Astrocyte (in vitro differentiated cells and primary cell): ENCODE measurements around the gene PRPF4. TPM values are rescaled to one million over a fixed set of nuclear protein-coding genes. Genes with fewer than 3 reads are reported as not detected.

Experiments used
- DNase-seq: peaks from one replicate; pipeline ENCODE4 v3.0.0-alpha.2; 2010; ENCODE audit warnings: low read depth
- FAIRE-seq: peaks from 2 replicates; lab custom pipeline; 2011; peaks lifted over from hg19 to GRCh38; lab: Jason Lieb, UNC
- H2AFZ ChIP-seq: 2 replicates; pipeline ENCODE4 v1.6.0; 2012; ENCODE audit warnings: low read depth, low read length, inconsistent platforms
- H3K27ac ChIP-seq: 2 replicates; pipeline ENCODE4 v1.5.1; 2011; ENCODE audit warnings: low read depth, low read length, inconsistent platforms
- H3K27me3 ChIP-seq: 2 replicates; pipeline ENCODE4 v1.6.0; 2011; ENCODE audit warnings: low read length, inconsistent platforms; ENCODE audit not compliant: insufficient read depth
- H3K36me3 ChIP-seq: 2 replicates; pipeline ENCODE4 v1.5.1; 2011; ENCODE audit warnings: low read length, inconsistent platforms; ENCODE audit not compliant: insufficient read depth
- H3K4me1 ChIP-seq: 2 replicates; pipeline ENCODE4 v1.5.1; 2011; ENCODE audit warnings: low read length, inconsistent platforms; ENCODE audit not compliant: insufficient read depth
- H3K4me2 ChIP-seq: 2 replicates; pipeline ENCODE4 v1.6.0; 2012; ENCODE audit warnings: low read length, inconsistent platforms
- H3K4me3 ChIP-seq: 2 replicates; pipeline ENCODE4 v1.5.1; 2011; ENCODE audit warnings: low read depth, mild to moderate bottlenecking, low read length, inconsistent platforms; ENCODE audit not compliant: insufficient read depth
- H3K79me2 ChIP-seq: 2 replicates; pipeline ENCODE4 v1.6.0; 2012; ENCODE audit warnings: mild to moderate bottlenecking, low read length, inconsistent platforms; ENCODE audit not compliant: insufficient read depth
- H3K9ac ChIP-seq: 2 replicates; pipeline ENCODE4 v1.6.0; 2012; ENCODE audit warnings: mild to moderate bottlenecking, low read length, inconsistent platforms
- H3K9me3 ChIP-seq: 2 replicates; pipeline ENCODE4 v1.5.1; 2012; ENCODE audit warnings: low read depth, mild to moderate bottlenecking, low read length, inconsistent platforms; ENCODE audit not compliant: insufficient read depth
- H4K20me1 ChIP-seq: 2 replicates; pipeline ENCODE4 v1.6.0; 2012; ENCODE audit warnings: low read length, inconsistent platforms; ENCODE audit not compliant: insufficient read depth
- H3K27ac Mint-ChIP-seq: one replicate; pipeline ENCODE4 v1.8.0; 2021; ENCODE audit warnings: mild to moderate bottlenecking, mixed read lengths; ENCODE audit not compliant: unreplicated experiment
- H3K27me3 Mint-ChIP-seq: one replicate; pipeline ENCODE4 v1.8.0; 2021; ENCODE audit warnings: low read depth, mixed read lengths; ENCODE audit not compliant: unreplicated experiment
- H3K36me3 Mint-ChIP-seq: one replicate; pipeline ENCODE4 v1.8.0; 2021; ENCODE audit warnings: low read depth, mixed read lengths; ENCODE audit not compliant: unreplicated experiment
- H3K4me1 Mint-ChIP-seq: one replicate; pipeline ENCODE4 v1.8.0; 2021; ENCODE audit warnings: low read depth, mixed read lengths; ENCODE audit not compliant: unreplicated experiment
- H3K4me3 Mint-ChIP-seq: one replicate; pipeline ENCODE4 v1.8.0; 2021; ENCODE audit warnings: mild to moderate bottlenecking, moderate library complexity, mixed read lengths; ENCODE audit not compliant: unreplicated experiment
- H3K9me3 Mint-ChIP-seq: one replicate; pipeline ENCODE4 v1.8.0; 2021; ENCODE audit warnings: mild to moderate bottlenecking, mixed read lengths; ENCODE audit not compliant: unreplicated experiment
- EZH2 ChIP-seq: IDR thresholded peaks from 2 replicates; pipeline ENCODE4 v1.6.1; 2012; ENCODE audit warnings: mild to moderate bottlenecking, low read length, inconsistent platforms; ENCODE audit not compliant: insufficient read depth
- total RNA-seq: library from RNA; stranded (reverse); gene quantifications from 2 replicates; pipeline ENCODE4 v1.2.1, GENCODE V29; 2021
- TF ChIP-seq, protein P1 (sequence below): IDR thresholded peaks from 2 replicates; pipeline ENCODE4 v1.5.1; 2011; ENCODE audit warnings: low read depth, mild to moderate bottlenecking, inconsistent platforms, low read length, moderate library complexity; ENCODE audit not compliant: insufficient read depth

PRPF4 gene
- total RNA-seq, 1 donor from 2014 or later: 33.4 TPM

DNA sequence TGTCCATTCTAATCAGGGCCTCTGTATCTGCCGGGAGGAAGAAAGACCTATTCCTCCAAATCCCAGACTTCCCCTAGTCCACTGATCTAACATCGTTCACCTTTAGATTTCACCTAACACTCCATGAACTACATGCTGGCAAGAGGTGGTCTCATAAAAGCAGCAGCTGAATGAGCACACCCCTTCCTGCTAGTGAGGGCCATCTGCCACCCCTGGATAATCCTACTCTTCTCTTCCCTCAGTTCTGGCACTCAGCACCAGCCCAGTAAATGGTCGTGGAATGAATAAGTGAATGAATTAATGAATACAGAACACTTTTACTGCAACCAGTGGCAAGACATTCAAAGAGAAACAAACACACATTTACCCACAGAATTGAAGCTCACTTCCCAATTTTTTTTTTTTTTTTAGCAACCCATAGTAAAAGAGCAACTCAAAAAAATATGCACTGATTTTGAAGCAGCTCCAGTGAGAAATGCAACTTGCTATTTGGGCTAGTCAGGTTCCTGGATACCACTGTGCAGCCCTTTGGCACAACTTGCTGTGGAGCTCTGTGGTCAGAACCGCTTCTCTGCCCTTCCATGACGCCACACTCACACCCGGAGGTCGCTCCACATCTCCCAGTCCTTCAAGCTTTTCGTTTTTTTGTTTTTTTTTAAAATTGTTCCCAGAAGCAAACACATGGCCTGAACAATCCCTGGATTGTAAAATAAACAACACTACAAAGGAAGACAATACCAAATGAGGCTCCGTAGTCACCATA lies 21.5 kb downstream of the PRPF4 start:
- Histone ChIP-seq H2AFZ (no peak overlapping the region), H3K36me3 (peaks cover 14% of the 10 kb centered on the region), H4K20me1 (no peaks in the 10 kb centered on the region), H3K27ac (no peak overlapping the region), H3K4me3 (no peak overlapping the region), H3K79me2 (no peaks in the 10 kb centered on the region), H3K4me1 (no peaks in the 10 kb centered on the region), H3K9ac (no peak overlapping the region), H3K4me2 (no peak overlapping the region), H3K27me3 (peaks cover 3% of the 10 kb centered on the region), H3K9me3 (no peaks in the 10 kb centered on the region)
- no peaks in the 10 kb centered on the region for H3K9me3 Mint-ChIP-seq
- DNase-seq (no peak), FAIRE-seq (no peak)
- no peak overlapping the region for H3K4me3 Mint-ChIP-seq
- peaks cover 10% of the 10 kb centered on the region for H3K4me1 Mint-ChIP-seq
- H3K27me3 Mint-ChIP-seq: peaks cover 5% of the 10 kb centered on the region
- TF ChIP-seq EZH2: no peak
- TF ChIP-seq, protein P1, sequence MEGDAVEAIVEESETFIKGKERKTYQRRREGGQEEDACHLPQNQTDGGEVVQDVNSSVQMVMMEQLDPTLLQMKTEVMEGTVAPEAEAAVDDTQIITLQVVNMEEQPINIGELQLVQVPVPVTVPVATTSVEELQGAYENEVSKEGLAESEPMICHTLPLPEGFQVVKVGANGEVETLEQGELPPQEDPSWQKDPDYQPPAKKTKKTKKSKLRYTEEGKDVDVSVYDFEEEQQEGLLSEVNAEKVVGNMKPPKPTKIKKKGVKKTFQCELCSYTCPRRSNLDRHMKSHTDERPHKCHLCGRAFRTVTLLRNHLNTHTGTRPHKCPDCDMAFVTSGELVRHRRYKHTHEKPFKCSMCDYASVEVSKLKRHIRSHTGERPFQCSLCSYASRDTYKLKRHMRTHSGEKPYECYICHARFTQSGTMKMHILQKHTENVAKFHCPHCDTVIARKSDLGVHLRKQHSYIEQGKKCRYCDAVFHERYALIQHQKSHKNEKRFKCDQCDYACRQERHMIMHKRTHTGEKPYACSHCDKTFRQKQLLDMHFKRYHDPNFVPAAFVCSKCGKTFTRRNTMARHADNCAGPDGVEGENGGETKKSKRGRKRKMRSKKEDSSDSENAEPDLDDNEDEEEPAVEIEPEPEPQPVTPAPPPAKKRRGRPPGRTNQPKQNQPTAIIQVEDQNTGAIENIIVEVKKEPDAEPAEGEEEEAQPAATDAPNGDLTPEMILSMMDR: no peak
- H3K27ac Mint-ChIP-seq: no peak overlapping the region
- no peaks in the 10 kb centered on the region for H3K36me3 Mint-ChIP-seq

DNA sequence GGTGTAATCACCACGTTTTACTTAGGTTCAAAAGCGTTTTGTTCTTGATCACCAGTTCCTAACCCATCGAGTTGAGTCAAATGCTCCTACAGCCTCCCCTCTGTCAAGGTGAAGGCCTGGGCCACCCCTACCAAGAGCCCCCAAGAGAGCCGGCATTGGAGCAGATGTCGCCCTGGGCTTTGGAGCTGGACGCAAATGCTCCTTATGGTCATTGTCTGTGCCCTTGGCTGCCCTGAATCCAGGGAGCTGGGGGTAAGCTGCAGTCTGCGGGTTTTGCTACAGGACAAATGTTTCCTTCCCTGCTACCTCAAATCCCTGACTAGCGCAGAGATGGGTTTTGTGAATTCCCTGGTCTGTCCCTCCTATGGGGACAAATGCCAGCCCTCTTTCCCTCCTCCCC lies 22.9 kb downstream of the PRPF4 start:
- no peaks in the 10 kb centered on the region for H3K4me1 ChIP-seq
- peaks cover 7% of the 10 kb centered on the region for H3K27me3 Mint-ChIP-seq
- H3K27me3 ChIP-seq: peaks cover 9% of the 10 kb centered on the region
- FAIRE-seq: no peak
- no peaks in the 10 kb centered on the region for H4K20me1 ChIP-seq
- H3K27ac Mint-ChIP-seq: no peak overlapping the region
- H2AFZ ChIP-seq: no peak overlapping the region
- no peaks in the 10 kb centered on the region for H3K79me2 ChIP-seq
- TF ChIP-seq, protein P1: no peak
- no peak for TF ChIP-seq EZH2
- no peak overlapping the region for H3K9ac ChIP-seq
- no peaks in the 10 kb centered on the region for H3K9me3 ChIP-seq
- H3K4me3 ChIP-seq: no peak overlapping the region
- H3K4me1 Mint-ChIP-seq: peaks cover 10% of the 10 kb centered on the region
- no peaks in the 10 kb centered on the region for H3K9me3 Mint-ChIP-seq
- H3K36me3 ChIP-seq: peaks cover 2% of the 10 kb centered on the region
- DNase-seq: no peak
- H3K36me3 Mint-ChIP-seq: no peaks in the 10 kb centered on the region
- no peak overlapping the region for H3K4me2 ChIP-seq
- no peak overlapping the region for H3K27ac ChIP-seq
- no peak overlapping the region for H3K4me3 Mint-ChIP-seq
